HG02852 (cell line): Measurements from ENCODE around the gene BTBD10.
A peak's percentile ranks its signal among the peaks of the same experiment; 100 is the strongest.

Experiments
- ATAC-seq: cut with Tn5 transposase; IDR thresholded peaks from one replicate; pipeline ENCODE4 v1.9.1; 2021; ENCODE audit warnings: mild to moderate bottlenecking, moderate library complexity; ENCODE audit not compliant: unreplicated experiment

The BTBD10 gene

DNA sequence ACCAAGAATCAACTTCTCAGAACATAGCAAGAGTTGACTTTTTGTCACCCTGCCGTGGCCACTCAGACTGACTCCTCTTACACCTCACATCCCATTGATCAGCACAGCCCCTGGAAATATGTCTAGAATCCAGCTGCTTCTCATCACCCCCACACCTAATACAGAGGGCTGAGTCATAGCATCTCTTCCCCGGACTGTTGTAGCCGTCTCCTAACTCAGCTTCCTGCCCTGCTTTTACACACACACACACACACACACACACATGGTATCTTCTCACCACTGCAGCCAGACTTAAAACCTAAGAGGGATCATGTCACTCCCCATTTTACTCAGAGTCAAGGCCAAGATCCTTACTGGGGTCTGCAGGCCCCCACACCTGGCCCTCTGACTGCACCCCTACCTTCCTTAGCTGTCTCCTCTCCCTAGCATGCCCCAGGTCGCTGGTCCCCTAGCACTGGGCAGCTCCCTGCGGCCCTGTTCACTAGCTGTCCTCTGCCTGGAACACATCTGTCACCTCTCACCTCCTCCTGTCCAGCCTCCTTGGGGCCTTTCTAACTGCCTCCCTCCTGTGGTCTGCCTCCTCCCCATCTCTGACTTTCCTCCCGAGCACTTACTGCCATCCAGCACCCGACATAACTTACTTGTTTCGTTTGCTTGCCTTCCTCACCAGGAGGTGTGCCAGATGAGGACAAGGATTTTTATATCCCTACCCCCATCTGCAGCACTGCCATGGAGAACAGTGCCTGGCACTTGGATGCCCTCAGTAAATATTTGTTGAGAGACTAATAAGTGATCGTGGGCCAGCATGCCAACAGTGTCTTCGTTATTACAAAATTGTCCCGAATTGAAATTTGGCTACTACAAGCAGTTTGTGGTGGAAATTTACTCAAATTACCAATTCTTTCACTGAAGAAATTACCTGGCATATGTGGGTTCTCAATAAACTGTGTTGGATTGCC lies 123.5 kb downstream of the BTBD10 start:
- no peak for ATAC-seq

DNA sequence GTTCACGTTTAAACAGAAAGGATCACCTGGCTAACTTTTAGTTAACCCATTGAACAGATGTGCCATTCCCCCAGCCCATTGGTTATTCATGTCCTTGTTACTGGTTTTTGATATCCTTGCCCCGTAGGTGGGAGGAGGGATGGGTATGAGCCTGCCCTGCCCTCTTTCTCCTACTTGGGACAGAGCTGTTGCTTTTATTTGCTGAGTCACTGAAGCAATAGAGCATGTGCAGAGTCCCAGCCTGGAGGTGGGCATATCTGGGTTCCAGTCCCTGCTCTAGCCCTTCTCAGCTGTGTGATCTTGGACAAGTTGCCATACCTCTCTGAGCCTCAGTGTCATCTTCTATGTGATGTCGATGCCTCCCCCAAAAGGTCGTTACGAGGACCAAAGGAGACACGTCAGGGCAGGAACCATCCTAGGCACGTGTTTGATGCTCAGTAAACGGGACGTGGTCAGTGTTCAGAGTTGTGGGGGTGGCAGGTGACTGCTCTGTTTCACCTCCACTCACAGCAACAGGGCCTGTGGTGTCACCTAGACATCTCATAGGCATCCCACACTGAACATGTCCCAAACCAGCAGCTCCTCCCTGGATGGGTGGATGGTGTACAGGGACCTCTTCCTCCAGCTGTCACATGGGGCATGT lies 124.5 kb downstream of the BTBD10 start:
- no peak for ATAC-seq

DNA sequence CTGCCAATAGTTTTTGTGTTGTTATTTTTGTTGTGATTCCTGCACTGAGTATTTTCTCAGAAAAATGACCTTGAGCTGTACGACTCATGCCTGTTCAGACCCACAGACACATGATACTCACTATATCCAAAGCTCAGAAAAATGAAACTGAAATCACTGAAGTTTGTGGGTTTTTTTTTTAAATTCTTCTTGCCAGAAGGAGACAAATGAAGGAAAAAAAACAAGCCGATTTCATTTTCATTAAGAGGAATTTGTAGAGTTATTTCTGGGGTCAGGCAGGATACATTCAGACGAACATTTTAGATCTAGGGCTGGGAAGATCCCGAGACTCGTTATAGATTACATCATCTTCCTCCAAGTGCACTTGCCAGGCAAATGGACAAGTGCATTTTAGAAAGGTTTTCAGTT lies 125.0 kb downstream of the BTBD10 start:
- peak; percentile 36 for ATAC-seq
